HG03571 (cell line): ENCODE data around the gene C14orf132.
"Not testable (repeated sequence)": the region's sequence is repeated elsewhere in the genome, so short reads cannot be mapped to it uniquely, and the experiment has no call there.

ENCODE experiments used
- ATAC-seq: cut with Tn5 transposase; IDR thresholded peaks from one replicate; pipeline ENCODE4 v1.9.1; 2021; ENCODE audit not compliant: unreplicated experiment

The C14orf132 gene

DNA sequence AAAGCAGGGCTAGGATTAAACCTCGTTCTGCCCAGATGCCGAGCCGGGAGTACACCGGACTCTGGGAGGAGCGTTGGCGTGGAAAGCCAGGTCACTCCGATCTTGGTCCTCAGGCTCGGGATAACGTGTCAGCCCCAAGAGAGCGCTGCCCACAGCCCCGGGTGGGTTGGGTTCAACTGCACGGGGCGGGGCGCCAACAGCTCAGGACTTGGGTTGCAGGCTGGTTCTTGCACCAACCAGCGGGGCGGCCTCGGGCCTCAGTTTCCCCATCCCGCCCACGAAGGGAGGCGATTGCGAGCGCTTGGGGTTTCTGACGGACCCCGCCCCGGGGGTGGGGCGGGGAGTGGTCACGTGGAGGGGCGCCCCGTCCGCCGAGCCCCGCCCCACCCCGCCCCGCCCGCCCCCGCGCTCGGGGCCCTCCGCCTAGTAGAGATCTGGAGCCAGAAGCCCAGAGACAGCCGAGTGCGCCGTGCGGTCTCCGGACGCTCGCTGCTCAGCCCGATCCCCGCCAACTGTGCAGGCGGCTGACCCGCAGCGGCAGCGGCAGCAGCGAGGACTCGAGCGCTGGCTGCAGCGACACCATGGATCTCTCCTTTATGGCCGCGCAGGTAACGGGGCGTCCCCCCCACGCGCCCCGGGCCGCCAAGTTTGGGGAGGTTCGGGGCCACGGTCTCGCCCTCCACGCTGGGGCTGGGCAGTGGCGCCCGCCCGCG is at the start of gene C14orf132:
TSS of gene C14orf132 (plus strand) at position 443 of the 713 bp plus-strand sequence. CDS start at position 582, 139 bp downstream.
- no peak for ATAC-seq

DNA sequence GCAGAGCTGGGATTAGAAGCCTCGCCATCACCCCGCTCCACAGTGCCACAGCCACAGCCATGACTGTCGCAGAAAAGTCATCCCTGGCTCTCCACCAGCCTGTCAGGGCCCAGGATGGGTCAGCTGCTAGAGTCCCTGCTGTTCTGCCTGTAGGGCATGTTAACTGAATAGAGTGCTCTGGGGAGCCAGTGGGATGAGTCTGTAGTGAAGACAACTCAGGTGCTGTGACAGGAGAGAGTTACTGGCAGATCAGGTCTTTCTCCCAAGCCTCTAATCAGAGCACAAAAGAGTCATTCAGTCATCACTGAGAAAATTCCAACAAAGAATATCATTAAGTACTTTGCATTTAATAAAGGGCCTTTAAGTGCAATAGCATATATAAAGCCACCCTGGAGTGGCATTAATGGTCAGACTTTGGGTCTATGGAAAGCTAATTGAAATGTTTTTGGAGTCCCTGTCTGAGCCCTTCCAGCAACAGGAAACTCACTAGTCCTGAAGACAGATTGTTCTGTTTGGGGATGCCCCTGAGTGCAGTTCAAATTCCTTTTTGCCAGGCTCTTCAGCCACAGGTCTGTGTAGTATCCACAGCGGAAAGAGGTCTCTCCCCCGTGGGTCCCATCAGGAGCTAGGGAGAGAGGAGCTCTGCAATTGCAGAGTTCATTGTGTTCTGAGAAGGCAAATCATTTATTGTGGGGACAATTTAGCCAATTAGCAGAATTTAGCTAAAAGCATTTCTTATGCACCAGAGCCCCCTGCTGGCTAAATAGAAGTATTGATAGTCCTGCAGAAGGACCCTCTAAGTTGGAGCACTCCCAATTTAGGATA is 45.2 kb upstream of the C14orf132 start:
- ATAC-seq: no peak

DNA sequence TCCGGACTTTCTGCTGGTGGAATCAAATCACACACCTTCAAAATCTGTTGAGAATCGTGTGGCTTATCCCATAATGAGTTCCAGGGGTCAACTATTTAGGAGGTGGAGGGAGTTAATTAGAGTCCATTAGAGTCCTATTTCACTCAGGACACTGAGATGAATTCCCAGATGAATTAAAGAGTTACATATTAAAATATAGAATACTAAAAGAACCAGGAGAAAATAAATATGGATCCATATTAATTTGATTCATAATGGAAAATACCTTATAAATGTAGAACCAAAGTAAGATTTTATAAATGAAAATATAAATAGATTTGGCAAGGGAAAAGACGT is 44.6 kb upstream of the C14orf132 start:
- no peak for ATAC-seq

DNA sequence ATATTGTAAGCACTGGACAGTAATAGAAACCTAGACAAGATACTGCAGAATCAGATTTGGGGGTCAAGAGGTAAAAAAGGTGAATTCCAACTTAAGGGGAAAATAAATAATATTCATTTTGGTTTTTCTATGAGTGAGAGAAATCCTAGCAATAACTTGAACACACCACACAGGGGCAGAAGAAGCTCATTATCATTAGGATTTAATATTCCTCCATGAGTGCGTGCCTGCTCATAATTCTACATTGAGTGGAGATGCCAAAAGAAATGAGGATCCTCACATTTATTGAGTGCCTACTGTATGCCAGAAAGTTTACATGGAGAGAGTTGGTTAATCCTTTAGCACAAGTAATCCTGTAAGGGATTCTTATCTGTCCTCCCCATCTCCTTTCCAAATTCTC is 40.5 kb upstream of the C14orf132 start:
- ATAC-seq: no peak

DNA sequence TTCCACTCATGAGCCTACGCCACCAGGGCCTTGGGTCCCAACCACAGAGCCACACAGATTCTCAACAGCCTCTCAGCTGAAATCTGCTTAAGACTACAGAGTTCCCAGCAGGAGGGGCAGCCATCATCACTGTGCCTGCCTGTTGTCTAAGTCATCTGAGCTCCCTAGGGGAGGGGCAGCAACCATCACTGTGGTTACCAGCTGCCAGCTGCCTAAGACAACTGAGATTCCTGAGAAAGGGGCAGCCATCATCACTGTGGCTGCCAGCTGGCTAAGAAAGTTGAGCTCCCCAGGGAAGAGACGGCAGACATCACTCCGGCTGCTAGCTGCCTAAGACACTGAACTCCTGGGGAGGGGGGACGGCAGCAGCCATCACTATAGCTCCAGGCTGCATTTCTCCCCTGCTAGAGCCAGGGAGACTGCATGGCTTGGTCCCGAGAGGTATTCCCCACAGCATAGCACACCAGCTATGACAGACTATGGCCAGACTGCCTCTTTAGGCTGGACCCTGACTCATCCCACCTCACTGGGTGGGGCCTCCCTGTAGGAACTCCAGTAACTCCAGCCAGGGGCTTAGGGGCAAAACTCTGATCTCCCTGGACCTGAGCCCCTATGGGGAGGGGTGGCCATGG is 37.2 kb upstream of the C14orf132 start:
- no peak for ATAC-seq

DNA sequence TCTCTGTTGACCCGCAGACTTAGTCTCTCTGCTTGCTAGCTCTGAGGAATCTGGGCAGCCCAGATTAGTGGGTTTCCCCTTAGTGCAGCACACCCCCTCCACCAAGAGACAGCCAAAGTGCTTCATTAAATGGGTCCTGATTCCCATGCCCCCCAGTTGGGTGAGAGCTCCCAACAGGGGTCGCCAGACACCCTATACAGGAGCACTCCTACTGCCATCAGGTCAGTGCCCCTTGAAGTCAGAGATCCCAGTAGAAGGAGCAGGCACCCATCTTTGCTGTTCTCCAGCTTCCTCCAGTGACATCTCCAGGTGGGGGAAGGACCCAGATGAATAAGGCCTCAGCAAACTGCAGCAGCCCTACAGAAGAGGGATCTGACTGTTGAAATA is 36.7 kb upstream of the C14orf132 start:
- ATAC-seq: no peak

DNA sequence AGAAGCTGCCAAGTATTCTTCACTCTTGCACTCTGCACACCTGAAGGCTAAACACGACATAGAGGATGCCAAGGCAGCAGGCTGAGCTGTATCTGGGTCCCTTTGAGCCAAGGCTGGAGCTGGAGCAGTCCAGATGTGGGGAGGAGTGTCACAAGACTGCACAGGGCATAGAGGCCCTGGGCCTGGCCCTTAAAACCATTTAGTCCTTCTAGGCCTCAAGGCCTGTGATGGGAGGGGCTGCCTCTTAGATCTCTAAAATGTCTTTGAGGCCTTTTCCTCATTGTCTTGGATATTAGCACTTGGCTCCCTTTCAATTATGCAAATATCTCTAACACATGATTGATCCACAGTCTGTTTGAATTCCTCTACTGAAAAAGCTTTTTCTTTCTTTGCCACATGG is 28.0 kb upstream of the C14orf132 start:
- ATAC-seq: no peak

DNA sequence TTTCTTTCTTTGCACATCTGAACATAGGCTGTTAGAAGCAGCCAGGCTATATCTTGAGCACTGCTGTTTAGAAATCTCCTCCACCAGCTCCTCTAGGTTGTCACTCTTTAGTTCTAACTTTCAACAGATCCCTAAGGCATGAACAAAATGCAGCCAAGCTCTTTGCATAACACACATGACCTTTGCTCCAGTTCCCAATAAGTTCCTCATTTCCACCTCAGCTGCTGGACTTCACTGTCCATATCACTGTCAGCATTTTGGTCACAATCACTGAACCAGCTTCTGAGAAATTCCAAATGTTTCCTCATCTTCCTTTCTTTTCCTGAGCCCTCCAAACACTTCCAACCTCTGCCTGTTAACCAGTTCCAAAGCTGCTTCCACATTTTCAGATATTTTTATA is 27.6 kb upstream of the C14orf132 start:
- no peak for ATAC-seq

DNA sequence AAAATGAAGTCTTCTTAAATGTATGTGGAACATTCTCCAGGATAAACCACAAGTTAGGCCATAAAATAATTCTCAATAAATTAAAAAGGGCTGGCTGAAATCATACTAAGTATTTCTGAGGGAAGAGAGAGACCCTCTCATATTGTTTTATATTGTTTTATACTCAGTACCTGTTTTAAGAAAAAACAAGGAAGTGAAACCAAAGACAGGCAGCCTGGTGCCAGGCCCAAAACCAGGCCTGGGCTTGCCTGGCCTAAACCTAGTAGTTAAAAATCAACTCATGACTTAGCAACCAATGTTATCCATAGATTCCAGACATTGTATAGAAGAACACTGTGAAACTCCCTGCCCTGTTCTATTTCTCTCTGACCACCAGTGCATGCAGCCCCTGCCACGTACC is 26.4 kb upstream of the C14orf132 start:
- not testable (repeated sequence) for ATAC-seq

DNA sequence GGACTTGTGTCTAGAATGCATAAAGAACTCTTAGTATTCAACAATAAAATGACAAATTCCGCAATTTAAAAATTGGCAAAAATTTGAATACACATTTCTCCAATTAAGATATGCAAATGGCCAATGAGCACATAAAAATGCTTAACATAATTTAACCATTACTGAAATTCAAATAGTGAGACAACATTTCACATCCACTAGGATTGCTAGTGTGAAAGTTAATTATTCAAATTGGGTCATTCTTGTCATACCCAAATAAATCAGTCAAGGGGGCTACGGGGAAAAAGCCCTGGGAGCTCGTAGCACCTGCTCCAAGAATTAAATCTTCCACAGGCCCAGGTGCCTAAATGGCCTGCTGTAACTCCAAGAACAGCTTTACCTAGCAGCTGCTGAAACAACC is 25.0 kb upstream of the C14orf132 start:
- no peak for ATAC-seq

DNA sequence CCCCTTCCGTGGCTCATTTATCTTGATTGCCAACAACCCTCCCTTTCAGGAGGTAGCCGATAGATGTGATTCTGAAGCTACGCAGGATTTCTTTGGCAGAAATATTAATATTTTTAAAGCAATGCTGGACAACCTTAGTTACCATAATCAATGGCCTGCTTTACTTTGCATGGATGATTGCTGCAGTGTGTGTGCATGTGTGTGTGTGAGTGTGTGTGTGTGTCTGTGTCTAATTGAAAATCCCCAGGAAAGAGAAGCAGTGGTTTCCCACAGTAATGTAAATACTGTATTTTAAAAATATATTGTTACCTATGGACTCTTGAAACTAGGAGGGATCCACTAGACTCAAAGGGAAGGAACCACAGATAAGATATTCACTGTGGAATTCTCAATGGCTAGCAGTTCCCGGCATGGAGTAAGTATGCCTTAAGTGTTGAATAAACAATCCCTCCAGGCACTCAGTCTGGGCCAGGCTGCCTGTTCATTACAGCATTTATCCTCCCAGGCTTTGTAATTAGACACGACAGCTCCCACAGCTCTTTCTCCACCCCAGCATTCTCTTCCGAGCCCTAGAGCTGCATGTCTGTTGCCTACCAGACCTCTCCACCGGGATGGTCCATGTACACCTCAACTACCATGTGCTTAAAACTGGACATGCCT is 22.5 kb upstream of the C14orf132 start:
- no peak for ATAC-seq

DNA sequence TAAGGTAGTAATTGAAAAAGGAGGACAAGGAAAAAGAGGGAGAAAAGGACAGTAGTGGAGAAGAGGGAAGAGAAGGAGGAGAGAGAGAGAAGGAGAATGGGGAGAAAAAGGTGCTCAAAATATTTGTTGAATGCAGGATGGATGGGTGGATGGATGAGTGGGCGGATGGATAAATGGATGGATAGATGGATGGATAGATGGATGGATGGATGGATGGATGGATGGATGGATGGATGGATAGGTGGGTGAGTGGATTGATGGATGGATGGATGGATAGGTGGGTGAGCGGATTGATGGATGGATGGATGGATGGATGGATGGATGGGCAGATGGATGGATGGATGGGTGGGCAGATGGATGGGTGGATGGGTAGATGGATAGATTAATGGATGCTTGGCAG is 21.3 kb upstream of the C14orf132 start:
- no peak for ATAC-seq

DNA sequence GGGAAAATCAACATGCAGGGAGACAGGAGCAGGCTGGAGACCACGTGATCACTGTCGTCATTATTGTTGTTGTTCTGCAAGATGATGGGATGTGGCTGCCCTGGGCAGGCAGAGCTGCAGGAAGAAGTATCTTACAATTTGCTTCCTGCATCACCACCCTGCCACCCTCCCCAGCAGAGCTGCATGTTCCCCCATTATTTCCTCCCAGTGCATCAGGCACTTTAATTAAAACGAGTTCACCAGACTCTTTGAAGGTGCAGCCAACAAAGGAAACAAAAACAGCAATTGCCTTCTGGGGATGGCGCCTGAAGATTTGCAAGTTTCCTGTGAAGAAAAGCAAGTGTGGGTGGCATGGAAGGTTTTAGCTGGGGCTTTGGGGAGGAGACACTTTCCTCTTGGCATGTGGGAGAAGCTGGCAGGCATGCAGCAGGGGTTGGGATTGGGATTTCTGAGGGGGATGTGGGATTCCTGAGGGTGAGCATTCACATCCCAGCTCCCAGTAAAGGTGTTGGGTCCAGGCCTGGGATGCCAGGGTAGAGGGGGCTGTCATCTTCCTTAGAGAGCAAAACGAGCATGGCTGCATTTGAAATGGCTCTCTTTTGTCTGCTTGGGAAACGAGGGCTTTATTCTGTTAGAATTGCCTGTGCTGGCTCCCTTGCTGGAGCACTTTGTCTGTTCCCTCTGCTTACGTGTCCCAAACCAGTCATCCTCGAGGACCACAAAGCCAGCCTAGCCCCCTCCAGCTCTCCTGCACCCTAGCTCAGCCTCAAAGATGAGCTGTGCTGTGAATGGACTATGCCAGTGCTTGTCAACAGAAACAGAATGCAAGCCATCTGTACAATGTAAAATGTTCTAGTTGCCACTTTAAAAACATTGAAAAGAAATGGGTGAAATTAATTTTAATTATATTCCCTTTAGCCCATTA is 11.5 kb upstream of the C14orf132 start:
- no peak for ATAC-seq

DNA sequence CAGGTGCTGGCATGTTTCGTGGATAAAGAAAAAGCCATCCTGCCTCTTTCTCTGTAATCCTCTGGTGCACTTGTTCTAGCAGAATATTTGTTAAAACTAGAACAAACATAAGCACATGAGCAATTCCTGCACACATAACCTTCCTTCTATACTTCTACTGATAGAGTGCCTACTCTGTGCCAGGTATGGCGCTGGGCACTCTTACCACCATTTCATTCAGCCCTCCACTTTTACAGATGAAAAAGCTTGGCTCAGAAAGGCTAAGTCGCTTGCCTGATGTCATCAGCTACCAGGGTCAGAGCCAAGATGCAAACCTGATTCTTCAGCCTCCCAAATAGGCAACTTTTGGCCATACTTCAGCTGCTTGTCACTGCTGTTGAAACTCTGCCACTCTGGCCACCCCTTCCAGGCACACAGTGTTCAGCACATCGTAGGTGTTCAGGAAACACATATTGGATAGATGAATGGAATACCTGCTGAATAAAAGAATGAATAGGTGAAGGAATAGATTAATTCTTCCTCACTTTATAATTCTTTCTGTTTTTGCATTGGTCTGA is 10.0 kb upstream of the C14orf132 start:
- ATAC-seq: no peak

DNA sequence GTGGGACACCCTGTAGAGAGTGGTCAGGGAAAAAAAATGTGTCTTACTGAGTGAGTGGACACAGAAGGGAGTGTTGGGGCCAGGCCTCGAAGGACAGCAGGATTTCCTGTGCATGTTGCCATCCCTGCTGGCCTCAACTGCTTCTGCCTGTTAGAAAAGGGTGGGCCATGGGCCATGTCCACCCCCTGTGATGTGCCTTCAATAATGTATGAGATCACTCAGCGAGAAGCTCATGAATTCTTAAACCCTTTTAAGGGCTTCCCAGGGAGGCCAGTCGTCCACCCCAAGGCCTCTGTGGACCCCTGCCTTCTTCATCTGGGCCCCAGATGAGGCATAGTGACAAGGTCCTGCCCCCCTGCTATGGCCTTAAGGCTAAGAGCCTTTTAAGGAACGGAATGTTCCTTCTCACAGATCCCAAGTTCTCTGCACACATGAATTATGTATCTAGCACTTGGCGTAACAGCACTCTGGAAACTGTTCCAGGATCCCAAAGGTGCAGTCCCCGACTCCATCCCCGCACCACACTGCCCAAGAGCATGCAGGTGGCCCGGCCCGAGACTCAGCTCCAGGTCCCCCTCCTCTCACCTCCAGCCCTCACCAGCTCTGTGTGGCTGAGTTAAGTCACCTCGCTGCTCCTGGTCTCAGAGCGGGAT is 8.9 kb upstream of the C14orf132 start:
- ATAC-seq: no peak

DNA sequence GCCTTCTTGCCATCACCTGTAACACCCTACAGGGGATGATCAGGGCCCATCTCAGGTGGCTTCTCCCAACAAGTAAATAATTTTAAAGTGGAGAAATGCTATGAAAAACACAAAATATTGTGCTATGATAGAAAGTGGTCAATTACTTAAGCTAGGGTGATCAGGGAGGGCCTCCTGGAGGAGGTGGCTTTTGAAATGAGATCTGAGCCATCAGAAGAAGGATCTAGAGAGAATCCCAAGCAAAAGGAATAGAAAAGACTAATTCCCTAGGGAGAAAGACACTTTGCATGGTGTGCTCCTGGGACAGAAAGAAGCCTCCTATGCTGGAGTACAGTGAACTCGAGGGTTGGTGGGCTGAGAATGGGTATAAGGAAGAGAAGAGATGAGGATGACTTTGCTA is 7.5 kb upstream of the C14orf132 start:
- no peak for ATAC-seq

DNA sequence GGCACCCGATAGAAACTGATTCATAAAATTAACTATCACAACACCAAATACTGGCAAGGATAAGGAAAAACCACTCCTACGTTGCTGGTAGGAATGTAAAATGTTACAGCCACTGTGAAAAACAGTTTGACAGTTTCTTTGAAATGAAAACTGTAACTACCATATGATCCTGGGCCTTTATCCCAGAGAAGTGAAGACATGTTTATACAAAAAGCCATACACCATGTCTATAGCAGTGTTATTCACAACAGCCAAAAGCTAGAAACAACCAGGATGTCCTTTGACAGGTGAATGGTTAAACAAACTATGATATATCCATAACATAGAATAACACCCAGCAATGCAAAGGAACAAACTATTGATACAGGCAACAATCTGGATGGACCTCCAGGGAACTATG is 3.7 kb upstream of the C14orf132 start:
- ATAC-seq: no peak

DNA sequence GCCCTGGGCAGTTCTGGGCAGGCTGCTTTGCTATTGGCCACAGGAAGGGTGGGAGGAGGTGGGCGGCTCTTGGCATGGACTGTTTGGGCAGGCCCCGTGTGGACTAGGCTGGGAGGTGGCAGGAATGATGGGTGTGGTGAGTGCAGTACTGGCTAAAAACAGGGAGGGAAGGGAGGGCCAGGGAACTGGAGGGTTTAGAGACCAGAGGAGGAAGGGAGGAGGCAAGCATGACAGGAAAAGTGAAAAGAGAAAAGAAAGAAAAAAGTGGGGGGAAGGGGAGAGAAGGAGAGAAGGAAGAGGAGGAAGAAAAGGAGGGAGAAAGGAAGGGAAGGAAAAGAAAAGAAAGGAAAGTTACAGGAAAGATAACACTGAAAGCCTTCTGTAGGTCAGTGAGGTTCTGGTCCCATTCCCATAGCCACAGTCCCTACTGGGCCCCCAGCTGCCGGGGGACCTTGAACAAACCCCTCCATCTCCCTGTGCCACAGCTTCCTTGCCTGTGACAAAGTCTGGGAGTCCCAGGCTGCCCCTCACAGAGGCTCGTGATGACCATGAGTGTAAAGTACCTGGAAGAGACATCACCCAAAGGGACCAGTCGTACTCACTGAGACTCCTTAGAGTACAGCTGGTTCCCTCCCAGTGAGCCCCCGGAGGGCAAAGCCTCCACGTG is 1.1 kb upstream of the C14orf132 start:
- no peak for ATAC-seq

DNA sequence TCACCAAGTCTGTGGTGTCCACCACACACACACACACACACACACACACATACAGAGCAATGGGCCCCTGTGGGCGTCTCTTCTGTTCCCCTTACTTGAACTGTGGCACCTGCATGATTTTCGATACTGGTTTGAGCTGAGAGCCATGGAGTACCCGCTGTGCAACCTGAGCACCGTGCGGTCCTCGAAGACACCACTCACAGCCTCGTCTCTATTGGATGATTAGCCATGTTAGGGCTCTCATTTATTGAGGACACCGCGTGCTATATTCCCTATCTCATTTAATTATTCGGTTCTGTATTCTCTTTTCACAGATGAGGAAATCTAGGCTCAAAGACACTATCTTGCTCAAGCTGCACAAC is 623 bp upstream of the C14orf132 start:
- no peak for ATAC-seq
